GM23248 (cell line): ENCODE data around the gene SSRP1. TPM values are rescaled to one million over a fixed set of nuclear protein-coding genes. Genes with fewer than 3 reads are reported as not detected.

Experiments
- DNase-seq: peaks from one replicate; pipeline ENCODE4 v3.0.0-alpha.2; 2015
- H2AFZ ChIP-seq: fragments of 200-600 bp; sonication (generic); 2 replicates; pipeline ENCODE4 v1.6.1; 2016; ENCODE audit warnings: antibody characterized with exemption
- H3F3A ChIP-seq: fragments of 200-600 bp; sonication (generic); 2 replicates; pipeline ENCODE4 v1.6.1; 2016; ENCODE audit warnings: mild to moderate bottlenecking, antibody characterized with exemption, mixed run types; ENCODE audit not compliant: insufficient read depth
- H3K27ac ChIP-seq: fragments of 200-600 bp; sonication (generic); 2 replicates; pipeline ENCODE4 v1.5.1; 2016; ENCODE audit warnings: mild to moderate bottlenecking
- H3K27me3 ChIP-seq: fragments of 200-600 bp; sonication (generic); replicated peaks from 2 replicates; pipeline ENCODE4 v1.6.1; 2016; ENCODE audit warnings: mild to moderate bottlenecking; ENCODE audit not compliant: insufficient read depth
- H3K36me3 ChIP-seq: fragments of 200-600 bp; sonication (generic); 2 replicates; pipeline ENCODE4 v1.6.1; 2016; ENCODE audit warnings: low read depth, mild to moderate bottlenecking
- H3K4me1 ChIP-seq: fragments of 200-600 bp; sonication (generic); 2 replicates; pipeline ENCODE4 v1.6.1; 2016; ENCODE audit warnings: mild to moderate bottlenecking; ENCODE audit not compliant: insufficient read depth
- H3K4me2 ChIP-seq: fragments of 200-600 bp; sonication (generic); one replicate; pipeline ENCODE4 v1.6.1; 2016; ENCODE audit warnings: mild to moderate bottlenecking; ENCODE audit not compliant: unreplicated experiment
- H3K4me3 ChIP-seq: fragments of 200-600 bp; sonication (generic); 2 replicates; pipeline ENCODE4 v1.5.1; 2016; ENCODE audit warnings: mild to moderate bottlenecking
- H3K79me2 ChIP-seq: fragments of 200-600 bp; sonication (generic); 2 replicates; pipeline ENCODE4 v1.6.1; 2016; ENCODE audit warnings: mild to moderate bottlenecking; ENCODE audit not compliant: insufficient read depth
- H3K9ac ChIP-seq: fragments of 200-600 bp; sonication (generic); 2 replicates; pipeline ENCODE4 v1.6.1; 2016; ENCODE audit warnings: mild to moderate bottlenecking
- H3K9me2 ChIP-seq: fragments of 200-600 bp; sonication (generic); 2 replicates; pipeline ENCODE4 v1.6.1; 2016; ENCODE audit warnings: mixed run types, mild to moderate bottlenecking, moderate library complexity; ENCODE audit not compliant: insufficient read depth
- H3K9me3 ChIP-seq: fragments of 200-600 bp; sonication (generic); one replicate; pipeline ENCODE4 v1.6.1; 2017; ENCODE audit warnings: low read depth
- H4K20me1 ChIP-seq: fragments of 200-600 bp; sonication (generic); 2 replicates; pipeline ENCODE4 v1.6.0; 2016; ENCODE audit not compliant: insufficient read depth
- EZH2 ChIP-seq: fragments of 200-600 bp; sonication (generic); IDR thresholded peaks from 2 replicates; pipeline ENCODE4 v1.6.1; 2018; ENCODE audit warnings: antibody characterized with exemption, mild to moderate bottlenecking; ENCODE audit not compliant: insufficient read depth, poor library complexity, severe bottlenecking
- EZH2phosphoT487 ChIP-seq: fragments of 200-600 bp; sonication (generic); IDR thresholded peaks from 2 replicates; pipeline ENCODE4 v1.6.1; 2018; ENCODE audit warnings: antibody characterized with exemption, moderate library complexity, mild to moderate bottlenecking, low read depth; ENCODE audit not compliant: insufficient read depth
- WGBS, 2 experiments: methylation state at CpG; one replicate each; pipeline ENCODE4 v1.1.6; 2015 to 2017; ENCODE audit warnings: low lambda C conversion rate in 2 of 2, low coverage in 1 of 2; ENCODE audit errors: missing lambda C conversion rate in 2 of 2; 5-methylcytosine and 5-hydroxymethylcytosine counted together
- in situ Hi-C: fragments of 300-500 bp; cut with MboI; formaldehyde crosslinking; loops from 2 replicates; pipeline ENCODE4 v1.15.0; 2020
- polyA plus RNA-seq: library from polyadenylated mRNA; unstranded; fragments of >200 nt; fragmentation: Nextera tagmentation; extraction: Ambion mirVana; gene quantifications from 2 replicates; pipeline ENCODE4 v1.2.1, GENCODE V29; 2016
- total RNA-seq: library from RNA; depleted of rRNA; stranded (reverse); fragments of >200 nt; shearing (Covaris generic); gene quantifications from 2 replicates; pipeline ENCODE4 v1.2.3, GENCODE V29; 2014

The SSRP1 gene
- total and polyA plus RNA-seq, 2 experiments from 2014 or later = 29.3 to 76.2 TPM

DNA sequence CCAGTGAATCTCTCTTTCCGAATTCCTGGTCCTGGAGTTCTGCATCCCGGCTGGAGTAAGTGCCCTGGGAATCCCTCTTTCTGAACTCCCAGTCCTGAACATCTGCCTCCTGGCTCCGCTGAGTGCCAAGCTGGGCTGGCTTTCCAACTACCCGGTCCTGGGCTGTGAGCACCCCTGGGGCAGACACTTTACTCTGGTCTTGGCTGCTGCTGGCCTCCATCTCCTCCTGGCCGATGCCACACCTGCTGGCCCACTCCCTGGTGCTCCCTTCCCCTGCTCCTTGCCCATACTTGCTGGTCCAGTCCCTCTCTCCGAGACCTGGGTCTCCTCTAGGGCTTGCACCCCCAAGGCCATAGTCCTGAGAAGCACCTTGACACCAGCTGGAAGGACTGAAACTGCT is 25.6 kb downstream of the SSRP1 start:
- Histone ChIP-seq H3K27ac (peak overlapping the region; percentile 85), H3K36me3 (peaks cover 27% of the 10 kb centered on the region), H3K4me3 (peak overlapping the region; percentile 68), H3K4me1 (peaks cover 48% of the 10 kb centered on the region), H3F3A (peaks cover 32% of the 10 kb centered on the region), H3K9ac (peak overlapping the region; percentile 75), H3K4me2 (peak overlapping the region; percentile 68), H3K9me2 (no peaks in the 10 kb centered on the region), H3K9me3 (no peaks in the 10 kb centered on the region), H2AFZ (no peak overlapping the region), H3K79me2 (peaks cover 69% of the 10 kb centered on the region), H3K27me3 (no peaks in the 10 kb centered on the region), H4K20me1 (no peaks in the 10 kb centered on the region)
- no peak for DNase-seq
- in situ Hi-C loops = no loop called here
- 24 to 35% methylated on average over 6 of the region's 6 CpGs for WGBS, 2 experiments
- TF ChIP-seq EZH2 (no peak), EZH2phosphoT487 (no peak)

DNA sequence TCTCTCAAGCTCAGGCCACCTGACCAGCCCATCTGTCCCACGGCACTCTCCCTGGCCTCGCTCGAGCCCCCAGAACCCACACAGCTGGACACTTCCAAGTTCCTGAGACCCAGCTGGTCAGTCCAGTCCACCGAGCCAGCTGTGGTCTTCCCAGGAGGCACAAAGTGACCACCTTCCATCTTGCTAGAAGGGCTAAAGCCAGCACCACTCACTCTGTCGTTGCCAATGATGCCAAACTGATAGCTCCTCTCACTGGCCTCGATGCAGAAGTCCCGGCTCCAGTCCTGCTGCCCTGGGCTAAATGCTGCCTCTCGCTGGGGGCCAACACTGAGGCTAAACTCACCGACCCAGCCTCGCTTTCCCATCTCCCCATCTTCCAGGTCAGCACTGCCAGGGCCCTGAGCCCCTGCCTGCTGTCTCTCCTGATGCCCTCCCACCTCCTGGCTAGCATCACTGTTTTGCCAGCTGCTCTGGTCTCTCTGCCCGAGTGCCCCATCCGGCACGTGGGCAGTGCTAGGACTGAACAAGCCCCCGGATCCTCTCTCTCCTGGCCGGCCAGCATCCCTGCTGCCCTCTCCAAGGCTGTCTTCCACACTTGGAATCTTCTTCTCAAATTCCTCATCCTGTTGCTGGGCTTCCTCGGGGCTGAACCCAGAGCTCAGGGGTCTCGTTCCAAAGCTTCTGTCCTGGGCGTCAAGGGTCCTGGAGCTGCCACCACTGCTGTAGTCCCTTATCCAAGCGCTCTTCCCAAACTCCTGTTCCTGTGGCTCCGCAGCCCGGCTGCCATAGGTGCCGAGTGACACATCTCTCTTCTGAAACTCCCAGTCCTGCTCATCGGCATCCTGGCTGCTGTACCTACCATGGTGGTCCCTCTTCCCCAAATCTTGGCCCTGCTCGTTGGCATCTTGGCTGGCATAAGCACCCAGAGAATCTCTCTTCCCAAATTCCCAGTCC is 26.3 kb downstream of the SSRP1 start:
- Histone ChIP-seq H3K79me2 (peaks cover 70% of the 10 kb centered on the region), H3K9me2 (no peaks in the 10 kb centered on the region), H3K9ac (peak overlapping the region; percentile 75; the same call in 1 of the 2 replicates), H3K4me3 (no peak overlapping the region), H3K4me1 (peaks cover 55% of the 10 kb centered on the region), H3K36me3 (peaks cover 27% of the 10 kb centered on the region), H4K20me1 (no peaks in the 10 kb centered on the region), H2AFZ (no peak overlapping the region), H3K27me3 (no peaks in the 10 kb centered on the region), H3K4me2 (no peak overlapping the region), H3K9me3 (no peaks in the 10 kb centered on the region), H3F3A (peaks cover 36% of the 10 kb centered on the region), H3K27ac (no peak overlapping the region; the same call in 1 of the 2 replicates)
- no peak for DNase-seq
- in situ Hi-C loops = no loop called here
- no peak for TF ChIP-seq EZH2phosphoT487
- TF ChIP-seq EZH2 = no peak
- 91 to 92% methylated on average over 24 of the region's 24 CpGs for WGBS, 2 experiments

DNA sequence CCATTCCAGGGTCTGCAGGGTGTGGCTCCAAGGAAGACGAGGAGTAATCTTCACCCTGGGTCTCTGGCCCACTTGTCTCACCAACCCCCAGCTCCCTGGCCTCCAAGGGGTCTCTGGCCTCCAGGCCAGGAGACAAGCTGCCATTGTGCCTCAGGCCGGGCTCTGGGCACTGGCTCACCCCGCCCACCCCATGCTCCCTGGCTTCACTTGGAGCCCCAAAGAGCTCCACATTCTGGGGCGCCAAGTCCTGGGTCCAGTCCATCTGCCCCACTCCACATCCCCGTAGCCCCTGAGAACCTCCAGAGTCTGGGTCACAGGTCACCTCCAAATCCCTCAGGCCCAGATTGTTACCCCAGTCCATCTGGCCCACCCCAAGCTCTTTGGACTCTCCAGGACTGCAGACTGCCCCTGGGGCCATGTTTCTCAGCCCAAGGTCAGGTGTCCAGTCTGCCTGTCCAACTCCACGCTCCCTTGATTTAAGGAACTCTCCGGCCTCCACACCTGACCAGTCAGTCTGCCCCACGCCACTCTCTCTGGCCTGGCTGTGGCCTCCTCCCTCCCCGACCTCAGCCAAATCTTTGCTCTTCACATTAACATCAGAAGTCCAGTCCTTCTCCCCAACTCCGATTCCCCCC is 27.1 kb downstream of the SSRP1 start:
- WGBS, 2 experiments = 85 to 89% methylated on average over 8 to 9 of the region's 10 CpGs
- Histone ChIP-seq H3K4me2 (no peak overlapping the region), H3K4me1 (peaks cover 64% of the 10 kb centered on the region), H3K4me3 (no peak overlapping the region), H3K79me2 (peaks cover 71% of the 10 kb centered on the region), H3F3A (peaks cover 36% of the 10 kb centered on the region), H3K27ac (no peak overlapping the region), H3K27me3 (no peaks in the 10 kb centered on the region), H3K9me3 (no peaks in the 10 kb centered on the region), H4K20me1 (no peaks in the 10 kb centered on the region), H3K9me2 (no peaks in the 10 kb centered on the region), H2AFZ (no peak overlapping the region), H3K36me3 (peaks cover 28% of the 10 kb centered on the region), H3K9ac (no peak overlapping the region)
- DNase-seq = no peak
- TF ChIP-seq EZH2phosphoT487 (no peak), EZH2 (no peak)
- in situ Hi-C loops = no loop called here

DNA sequence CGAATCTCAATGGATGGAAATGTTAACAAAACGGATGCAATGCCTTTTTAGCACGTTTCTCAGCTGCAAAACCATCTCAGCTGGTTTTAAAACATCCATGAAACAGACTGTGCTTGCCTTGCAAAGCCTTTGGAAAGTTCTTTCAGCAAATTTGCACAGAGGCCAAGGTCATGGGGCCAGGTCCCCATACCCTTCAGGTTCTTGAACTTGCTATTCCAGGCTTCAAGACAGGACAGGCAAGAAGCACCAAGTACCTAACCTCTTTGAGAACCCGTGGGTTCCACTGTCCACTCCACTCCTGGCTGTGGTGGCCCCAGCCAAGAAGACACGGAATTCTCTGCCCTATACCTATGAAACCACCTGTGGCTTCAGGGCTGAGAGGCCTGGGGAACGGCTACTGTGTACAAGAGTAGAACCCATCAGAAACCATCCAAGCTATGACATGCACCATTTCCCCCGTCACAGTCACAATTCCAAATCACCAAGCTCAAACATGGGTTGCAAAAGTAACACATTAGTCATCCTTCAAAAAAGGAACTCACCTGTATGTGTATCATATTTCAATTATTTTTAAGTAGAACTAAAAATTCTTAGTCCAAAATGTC is 27.9 kb downstream of the SSRP1 start:
- no peak for DNase-seq
- no peaks in the 10 kb centered on the region for H4K20me1 ChIP-seq
- H3K4me3 ChIP-seq = no peak overlapping the region
- H3K4me1 ChIP-seq = peaks cover 62% of the 10 kb centered on the region
- no peaks in the 10 kb centered on the region for H3K9me3 ChIP-seq
- in situ Hi-C loops = no loop called here
- no peak overlapping the region for H3K9ac ChIP-seq
- WGBS, 2 experiments = 74 to 75% methylated on average over 7 of the region's 7 CpGs
- no peaks in the 10 kb centered on the region for H3K9me2 ChIP-seq
- H3K79me2 ChIP-seq = peaks cover 79% of the 10 kb centered on the region
- peaks cover 35% of the 10 kb centered on the region for H3K36me3 ChIP-seq
- no peak overlapping the region for H3K4me2 ChIP-seq
- H2AFZ ChIP-seq = no peak overlapping the region
- TF ChIP-seq EZH2phosphoT487 (no peak), EZH2 (no peak)
- no peaks in the 10 kb centered on the region for H3K27me3 ChIP-seq
- H3F3A ChIP-seq = peaks cover 29% of the 10 kb centered on the region
- H3K27ac ChIP-seq = no peak overlapping the region
